HG02938 (cell line): ENCODE results near the gene ITGAL.
"Not testable (repeated sequence)": the region's sequence is repeated elsewhere in the genome, so short reads cannot be mapped to it uniquely, and the experiment has no call there.

Source experiments
- ATAC-seq: cut with Tn5 transposase; IDR thresholded peaks from one replicate; pipeline ENCODE4 v1.9.1; 2021; ENCODE audit warnings: mild to moderate bottlenecking, moderate library complexity; ENCODE audit not compliant: unreplicated experiment

Gene ITGAL

GRCh38 chr16:30525844-30526136 lies 53.2 kb downstream of the ITGAL start:
- ATAC-seq: no peak

GRCh38 chr16:30526137-30526822 lies 53.7 kb downstream of the ITGAL start, which contains the start of gene ZNF768:
TSS of gene ZNF768 (minus strand) at chr16:30526566. CDS start at chr16:30526413, 153 bp downstream.
- peak; percentile 15 for ATAC-seq

- ATAC-seq: peak; percentile 73
These were observed 54.5 kb downstream of the ITGAL start for GRCh38 chr16:30526823-30527634.

GRCh38 chr16:30527635-30528178 lies 55.2 kb downstream of the ITGAL start:
- peak; percentile 7 for ATAC-seq

- ATAC-seq: no peak
These were observed 56.4 kb downstream of the ITGAL start for GRCh38 chr16:30528799-30529457.

GRCh38 chr16:30530163-30531037 lies 57.9 kb downstream of the ITGAL start:
- no peak for ATAC-seq

- ATAC-seq: no peak
These were observed 60.0 kb downstream of the ITGAL start for GRCh38 chr16:30532285-30533145.

- no peak for ATAC-seq
These were observed 60.6 kb downstream of the ITGAL start for GRCh38 chr16:30533146-30533522.

GRCh38 chr16:30533748-30534367 lies 61.3 kb downstream of the ITGAL start:
- peak; percentile 15 for ATAC-seq

- ATAC-seq: peak; percentile 53
These were observed 62.0 kb downstream of the ITGAL start, which contains the start of gene ZNF747 for GRCh38 chr16:30534368-30535105. TSS of gene ZNF747 (minus strand) at chr16:30534858. CDS start at chr16:30534679, 179 bp downstream.

- no peak for ATAC-seq
These were observed 62.7 kb downstream of the ITGAL start for GRCh38 chr16:30535106-30535776.

GRCh38 chr16:30535777-30536190 lies 63.2 kb downstream of the ITGAL start:
- ATAC-seq: no peak

- ATAC-seq: not testable (repeated sequence)
These were observed 64.0 kb downstream of the ITGAL start for GRCh38 chr16:30536391-30537024.

- no peak for ATAC-seq
These were observed 66.7 kb downstream of the ITGAL start for GRCh38 chr16:30539000-30539964.

GRCh38 chr16:30539986-30540526 lies 67.5 kb downstream of the ITGAL start:
- not testable (repeated sequence) for ATAC-seq

GRCh38 chr16:30540916-30541464 lies 68.4 kb downstream of the ITGAL start:
- ATAC-seq: not testable (repeated sequence)
